HG03460 (cell line): Measurements from ENCODE around the gene RBM18.

Experiments
- ATAC-seq: cut with Tn5 transposase; IDR thresholded peaks from one replicate; pipeline ENCODE4 v1.9.1; 2021; ENCODE audit not compliant: unreplicated experiment

Gene RBM18

GRCh38 chr9:122223435-122223834, 41.2 kb downstream of the RBM18 start:
- no peak for ATAC-seq

DNA sequence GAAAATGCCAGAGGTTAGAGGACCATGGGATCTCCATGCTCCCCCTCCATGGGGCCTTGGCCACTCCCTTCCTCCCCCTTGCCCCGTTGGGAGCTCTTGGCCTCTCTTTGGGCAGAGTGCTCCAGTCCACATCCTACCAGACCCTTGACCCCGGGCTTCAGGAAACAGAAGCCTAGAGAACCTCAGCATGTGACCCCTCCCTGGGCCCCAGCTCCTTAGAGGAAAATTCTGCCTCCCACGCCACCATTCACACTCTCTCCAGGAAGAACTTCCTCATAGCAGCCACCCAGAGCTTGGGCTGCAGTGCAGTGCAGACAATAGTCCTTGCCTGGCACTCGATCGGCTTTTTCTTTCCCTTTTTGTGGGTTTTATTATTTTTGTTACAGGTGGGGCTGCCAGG, 41.8 kb downstream of the RBM18 start:
- no peak for ATAC-seq

- ATAC-seq = no peak
Observed at GRCh38 chr9:122221183-122221811, 43.3 kb downstream of the RBM18 start.

DNA sequence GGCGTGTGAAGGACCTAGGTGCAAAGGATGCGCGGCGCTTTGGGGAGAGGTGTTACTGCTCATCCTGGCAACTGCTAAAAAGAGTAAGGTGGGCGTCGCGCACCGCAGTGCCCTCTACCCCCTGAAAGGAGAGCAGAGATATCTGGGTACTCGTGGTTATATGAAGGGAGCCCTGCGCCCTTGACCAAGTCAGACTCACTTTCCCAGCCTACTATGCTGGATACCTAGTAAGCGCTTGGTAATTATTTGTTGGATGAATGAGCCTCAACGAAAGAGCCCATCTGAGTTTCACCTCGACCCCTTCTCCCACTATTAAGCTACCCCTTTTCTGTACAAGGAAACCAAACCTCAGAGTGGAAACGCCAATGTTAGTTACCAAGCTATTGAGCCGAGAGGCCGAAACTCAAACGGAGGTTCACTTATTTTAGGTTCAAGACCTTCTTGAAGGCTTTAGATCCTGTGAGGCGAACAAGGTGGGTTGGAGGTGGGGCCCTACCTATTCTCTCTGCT, 43.9 kb downstream of the RBM18 start:
- no peak for ATAC-seq

DNA sequence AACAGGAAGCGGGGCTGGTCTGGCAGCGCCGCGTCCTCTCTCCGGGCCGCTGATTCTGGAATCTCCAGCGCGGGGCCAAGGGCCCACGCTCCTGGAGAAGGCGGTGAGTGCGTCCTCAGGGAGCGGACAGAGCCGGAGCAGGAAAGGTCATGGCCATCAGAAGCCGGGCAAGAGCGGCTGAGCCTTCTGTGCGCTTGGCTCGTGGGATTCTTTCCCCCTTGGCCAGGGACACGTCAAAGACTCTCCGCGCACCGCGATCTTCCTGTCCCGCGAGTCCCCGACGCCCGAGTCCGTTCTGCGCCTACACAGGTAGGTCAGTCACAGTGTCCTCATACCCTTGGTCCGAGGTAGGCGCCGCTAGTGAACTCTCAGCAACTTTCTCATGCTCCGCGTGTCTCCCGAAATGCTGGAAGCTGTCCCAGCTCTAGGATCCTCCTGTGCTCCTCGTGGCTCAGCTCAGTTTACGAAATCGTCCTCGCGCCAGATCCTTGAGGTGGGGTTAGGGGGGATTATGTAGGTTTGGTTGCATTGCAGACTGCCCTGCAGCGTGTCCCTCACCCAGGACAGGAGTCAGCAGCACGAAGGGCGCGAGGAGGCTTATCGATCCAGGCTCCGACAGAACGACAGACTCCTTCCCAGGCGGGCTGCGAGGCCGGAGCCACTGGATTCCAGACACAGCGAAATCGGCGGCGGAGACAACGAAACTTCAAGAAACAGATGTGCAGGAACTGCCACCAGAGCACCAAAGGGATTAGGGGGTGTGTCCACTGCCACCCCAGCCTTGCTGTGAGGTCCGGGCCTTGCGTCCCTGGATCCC, 44.6 kb downstream of the RBM18 start:
- no peak for ATAC-seq

DNA sequence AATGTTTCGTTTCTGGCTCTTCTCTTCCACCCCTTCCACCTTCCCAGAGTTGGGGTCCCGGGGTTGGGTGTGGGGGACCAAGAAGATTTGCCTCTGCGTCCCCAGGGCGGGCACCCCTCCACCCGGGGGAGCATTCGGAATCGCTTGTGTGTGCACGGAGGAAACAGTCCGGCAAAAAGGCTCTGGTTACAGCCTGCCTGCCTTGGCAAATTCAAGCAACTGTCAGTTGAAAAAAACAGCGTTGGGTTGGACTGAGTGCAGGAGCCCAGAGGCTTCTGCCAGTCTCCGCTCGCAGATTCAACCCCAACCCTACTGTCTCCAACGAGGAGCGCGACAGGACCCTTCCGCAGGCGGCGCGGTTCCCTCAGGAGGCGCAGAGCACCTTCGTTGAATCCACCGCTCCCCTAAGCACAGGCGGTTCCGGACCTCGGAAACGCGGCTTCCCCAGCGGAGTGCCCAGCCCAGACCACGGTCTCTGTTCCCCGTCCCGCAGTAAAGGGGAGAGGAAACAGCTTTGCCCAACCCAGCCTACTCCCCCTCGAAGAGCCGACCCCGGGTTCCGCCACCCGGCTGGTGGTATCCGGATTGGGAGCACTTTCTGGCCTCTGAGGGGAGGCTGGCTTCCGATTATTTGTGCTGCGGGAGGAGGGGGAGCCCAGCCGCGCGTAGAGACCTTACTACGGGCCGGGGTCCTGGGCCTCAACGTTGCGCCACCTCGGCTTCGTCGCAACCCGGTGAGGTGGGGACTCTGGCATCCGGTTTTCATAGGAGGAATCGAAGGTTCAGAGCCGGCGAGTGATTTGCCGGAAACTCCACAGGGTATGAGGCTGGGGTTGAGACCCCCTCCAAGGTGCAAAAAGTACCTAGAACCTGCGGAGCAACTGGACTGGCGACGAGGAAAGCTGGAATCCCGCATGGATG, 45.4 kb downstream of the RBM18 start:
- ATAC-seq = no peak

DNA sequence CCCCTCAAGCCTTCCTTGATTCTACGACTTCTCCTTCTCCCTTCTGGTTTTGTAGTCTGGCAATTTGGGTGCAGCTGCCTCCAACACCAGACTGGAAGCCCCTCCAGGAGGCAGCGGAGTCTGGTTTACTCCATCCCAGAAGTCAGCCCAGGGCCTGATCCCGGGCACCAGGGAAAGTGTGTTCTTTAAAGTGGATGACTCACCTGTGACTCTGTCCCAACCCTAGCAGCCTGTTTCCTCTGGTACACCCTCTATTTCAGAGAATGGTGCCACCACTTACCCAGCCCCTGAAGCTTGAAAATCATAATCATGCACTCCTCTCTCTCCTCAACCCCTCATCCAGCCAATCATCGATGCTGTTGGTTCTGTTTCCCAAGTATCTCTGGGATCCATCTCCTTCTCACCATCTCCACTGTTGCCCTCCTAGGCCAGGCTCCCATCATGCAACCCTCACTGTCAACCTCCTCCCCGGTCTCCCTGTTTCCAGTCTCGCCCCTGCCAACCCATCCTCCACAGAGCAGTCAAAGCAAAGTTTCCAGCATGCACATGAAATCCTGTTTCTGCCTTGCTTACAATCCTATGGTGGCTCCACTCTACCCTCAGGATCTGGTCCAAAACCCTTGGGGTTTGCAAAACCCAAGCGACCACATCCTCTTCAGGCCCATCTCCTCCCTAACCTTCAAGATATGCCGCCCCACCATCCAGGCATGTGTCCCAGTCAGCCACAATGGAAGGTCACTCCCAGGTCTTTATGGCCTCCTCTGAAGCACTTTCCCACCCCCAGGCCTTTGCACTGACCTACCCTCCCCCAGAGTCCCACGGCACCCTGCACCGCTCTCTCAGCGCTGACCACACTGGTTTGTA, 46.3 kb downstream of the RBM18 start:
- no peak for ATAC-seq

DNA sequence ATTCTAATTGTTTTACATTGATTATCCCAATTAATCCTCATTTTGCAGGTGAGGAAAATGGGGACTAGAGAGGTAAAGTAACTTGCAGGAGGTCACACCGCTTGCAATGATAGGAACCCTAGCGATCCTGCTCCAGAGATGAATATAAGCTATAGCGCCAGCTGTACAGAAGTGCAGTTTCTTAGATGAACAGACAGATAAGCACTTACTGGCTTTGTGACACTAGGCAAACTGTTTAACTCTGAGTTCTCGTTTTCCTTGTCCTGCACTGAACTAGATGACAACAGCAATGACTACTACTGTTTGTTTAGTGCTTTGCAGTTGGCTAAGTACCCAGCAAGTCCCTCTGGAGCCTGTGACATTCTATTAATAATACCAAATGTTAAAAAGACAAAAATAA, 47.0 kb downstream of the RBM18 start:
- ATAC-seq = no peak

DNA sequence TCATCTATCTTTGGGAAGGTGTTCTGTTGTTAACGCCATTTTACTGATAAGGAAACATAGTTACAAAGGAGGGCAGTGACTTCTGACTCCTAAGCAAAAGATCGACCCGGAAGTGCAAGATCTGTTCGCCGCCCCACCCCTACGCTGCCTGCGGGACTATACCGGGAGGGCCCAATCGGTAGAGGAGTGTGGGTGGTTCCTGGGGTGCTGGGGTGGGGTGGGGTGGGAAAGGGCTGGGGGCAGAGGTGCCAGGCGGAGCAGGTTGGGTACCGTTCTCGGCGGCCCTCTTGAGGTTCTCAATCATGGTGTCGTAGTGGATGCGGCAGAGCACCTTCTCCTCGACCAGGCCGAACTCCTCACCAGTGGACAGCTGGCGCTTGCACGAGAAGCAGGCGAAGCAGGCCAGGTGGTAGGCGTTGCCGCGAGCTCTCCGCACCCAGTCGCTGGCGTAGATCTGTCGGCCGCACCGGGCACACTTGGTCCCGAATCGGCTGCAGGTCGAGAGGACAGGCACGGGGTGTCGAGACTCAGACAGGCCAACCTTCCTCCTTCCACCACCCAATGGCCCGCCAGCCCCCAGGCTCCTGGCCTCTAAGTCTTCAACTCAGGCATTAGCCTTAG, 47.7 kb downstream of the RBM18 start:
- ATAC-seq = no peak

GRCh38 chr9:122216138-122216797, 48.4 kb downstream of the RBM18 start:
- ATAC-seq = no peak

DNA sequence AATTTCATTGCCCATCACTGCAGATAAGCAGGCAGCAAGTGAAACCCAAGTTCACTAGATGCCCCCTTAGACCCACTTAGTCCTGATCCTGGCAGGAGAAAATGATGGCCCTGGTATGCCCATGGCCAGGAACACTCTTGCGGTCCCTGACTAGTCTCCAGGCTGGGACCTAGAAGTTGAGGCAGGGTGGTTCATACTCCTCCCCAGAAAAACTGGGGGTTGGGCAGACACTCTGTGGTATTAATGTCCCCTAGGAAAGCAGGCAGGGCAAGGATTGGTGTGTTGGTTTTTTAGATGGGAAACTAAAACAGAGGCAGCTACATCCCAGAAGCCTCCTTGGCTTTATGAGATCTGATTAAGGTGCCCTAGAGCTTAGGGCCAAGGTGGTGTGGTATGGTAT, 49.0 kb downstream of the RBM18 start:
- no peak for ATAC-seq

DNA sequence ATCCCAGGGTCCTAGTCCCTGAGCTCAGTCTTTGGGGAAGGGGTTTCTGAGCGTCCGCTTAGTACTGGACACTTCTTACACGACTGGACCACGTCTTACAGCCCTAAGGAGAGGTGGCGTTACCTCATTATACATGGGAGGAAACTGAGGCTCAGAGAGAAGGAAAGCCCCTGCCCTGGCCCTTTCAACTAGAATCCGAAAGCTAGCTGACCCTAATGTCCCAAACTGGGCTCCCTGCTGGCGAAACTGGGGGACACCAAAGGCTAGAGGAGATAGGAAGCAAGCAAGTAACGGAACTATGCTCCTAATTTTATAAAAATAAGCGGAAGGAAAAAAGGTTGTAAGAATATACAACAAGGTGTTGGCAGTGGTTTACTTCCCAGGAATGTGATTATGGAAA, 50.1 kb downstream of the RBM18 start:
- no peak for ATAC-seq

- ATAC-seq = peak; percentile 61
Observed at GRCh38 chr9:122213589-122214413, 50.8 kb downstream of the RBM18 start.

GRCh38 chr9:122213102-122213588, 51.5 kb downstream of the RBM18 start:
- ATAC-seq = no peak

- no peak for ATAC-seq
Observed at GRCh38 chr9:122212473-122213004, 52.1 kb downstream of the RBM18 start.

DNA sequence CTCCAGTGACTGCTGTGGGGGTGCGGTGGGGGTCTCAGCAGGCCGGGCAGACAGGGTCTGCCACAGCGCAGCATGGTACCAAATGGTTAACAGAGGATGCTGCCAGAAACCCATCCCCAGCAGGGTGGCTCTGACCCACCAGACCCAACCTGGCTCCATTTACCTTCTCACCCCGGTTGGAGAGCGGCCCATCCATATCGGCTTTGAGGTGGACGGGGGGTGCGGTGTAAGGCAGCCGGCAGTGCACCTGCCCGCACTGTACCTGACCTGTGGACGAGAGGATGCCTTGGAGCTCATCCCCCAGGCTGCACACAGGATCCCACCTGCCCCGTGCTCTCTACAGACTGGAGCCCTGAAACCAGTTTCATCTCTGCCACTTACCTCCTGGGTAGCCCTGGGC, 55.2 kb downstream of the RBM18 start:
- ATAC-seq = no peak

GRCh38 chr9:122207096-122207495, 57.5 kb downstream of the RBM18 start:
- no peak for ATAC-seq
